GM18858 (cell line): Measurements from ENCODE around the gene INKA2.

Source experiments
- ATAC-seq: cut with Tn5 transposase; IDR thresholded peaks from one replicate; pipeline ENCODE4 v1.9.1; 2021; ENCODE audit not compliant: unreplicated experiment

INKA2 gene

DNA sequence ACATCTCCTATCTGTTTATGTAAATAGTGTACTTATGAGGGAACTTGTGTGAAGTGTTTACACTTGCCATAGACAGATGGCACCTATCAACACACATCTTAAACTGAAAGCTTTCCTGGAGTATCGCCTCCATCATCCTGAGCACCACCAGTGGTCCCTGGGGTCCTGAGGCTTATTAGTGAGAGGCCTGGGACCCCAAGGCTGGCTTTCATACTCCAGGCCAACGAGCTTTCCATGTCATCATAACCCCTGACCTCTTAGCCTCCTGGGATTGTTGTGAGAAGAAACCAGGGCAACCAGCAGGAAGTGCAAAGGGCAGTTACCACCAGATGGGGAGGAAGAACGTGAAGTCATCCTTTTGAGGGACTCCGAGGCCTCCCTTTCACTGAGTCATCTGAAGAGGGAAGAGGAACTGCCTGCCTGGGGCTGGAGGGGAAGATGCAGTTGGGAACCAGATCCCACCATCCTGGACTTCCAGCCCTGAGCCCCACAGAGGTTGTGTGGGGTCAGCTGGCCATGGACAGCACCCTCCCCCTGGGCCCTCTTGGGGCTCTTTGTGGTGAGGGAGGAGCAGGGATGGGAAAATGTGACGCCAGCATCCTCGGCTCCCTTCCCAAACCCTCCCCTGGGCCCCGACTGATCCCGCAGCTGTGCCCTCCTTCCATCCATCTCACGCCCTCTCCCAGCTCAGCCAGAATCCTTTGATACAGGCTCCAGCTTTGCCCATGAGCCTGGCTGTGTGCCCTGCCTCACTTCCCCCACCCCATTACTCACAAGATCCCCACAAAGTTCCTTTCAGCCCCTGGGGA lies 5.8 kb downstream of the INKA2 start:
- no peak for ATAC-seq

DNA sequence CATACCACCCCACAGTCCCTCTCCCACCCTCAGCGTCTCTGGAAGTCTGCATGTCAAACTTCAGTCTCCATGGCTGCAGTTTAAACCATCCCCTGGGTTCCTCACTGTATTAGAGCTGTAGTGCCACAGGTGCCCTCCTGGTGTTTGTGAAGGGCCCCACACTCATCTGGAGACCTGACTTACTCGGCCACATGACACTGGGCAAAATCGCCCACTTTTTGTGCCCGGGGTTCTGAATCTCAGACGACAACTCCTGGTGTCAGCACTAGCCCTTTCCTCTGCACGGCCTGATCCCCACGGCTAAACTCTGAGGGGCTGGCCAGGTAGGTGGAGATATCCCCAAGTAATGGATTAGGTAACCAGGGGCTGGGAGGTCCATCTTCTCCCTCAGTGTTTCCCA lies 6.5 kb downstream of the INKA2 start:
- no peak for ATAC-seq

- no peak for ATAC-seq
Measured at GRCh38 chr1:111731956-111732355, 7.2 kb downstream of the INKA2 start.

DNA sequence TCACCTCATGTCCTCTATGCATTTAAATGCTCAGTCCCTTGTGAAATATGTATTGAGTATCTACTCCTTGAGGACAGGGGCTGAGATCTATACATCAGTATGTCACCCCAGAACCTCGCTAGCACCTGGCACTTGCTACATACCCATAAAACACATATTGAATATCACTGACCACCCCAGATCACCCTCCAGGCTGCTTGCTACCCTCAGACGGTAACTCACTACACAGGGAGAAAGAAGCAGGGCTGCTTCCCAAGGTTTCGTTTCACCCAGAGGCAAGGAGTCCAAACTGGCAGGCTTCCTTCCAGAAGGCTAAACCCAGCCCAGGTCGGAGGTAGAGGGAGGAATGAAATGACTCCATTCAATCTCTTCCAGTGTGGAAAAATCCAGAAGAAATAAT lies 8.5 kb downstream of the INKA2 start:
- no peak for ATAC-seq

- no peak for ATAC-seq
Measured at GRCh38 chr1:111729946-111730681, 9.1 kb downstream of the INKA2 start.

- no peak for ATAC-seq
Measured at GRCh38 chr1:111729271-111729921, 9.8 kb downstream of the INKA2 start.

DNA sequence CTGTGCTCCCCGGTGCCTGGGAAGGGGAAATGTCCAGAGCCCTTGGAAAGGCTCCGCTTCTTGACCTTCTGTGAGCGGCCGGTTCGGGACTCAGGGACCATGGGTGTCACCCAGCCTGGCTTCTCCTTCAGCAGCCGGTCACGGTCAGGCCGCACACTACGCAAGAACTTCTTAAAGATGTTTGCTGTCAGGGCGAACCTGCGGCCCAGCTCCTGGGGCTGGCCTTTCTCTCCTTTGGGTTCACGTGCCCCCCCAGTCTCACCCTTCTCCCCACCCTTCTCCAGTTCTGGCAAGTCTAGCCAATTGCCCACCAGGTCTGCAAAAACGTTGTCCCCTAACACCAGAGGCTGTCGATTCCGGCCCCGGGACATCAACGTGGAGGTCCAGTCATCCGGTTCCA lies 12.1 kb downstream of the INKA2 start:
- ATAC-seq, result no peak

- ATAC-seq, result no peak
Measured at GRCh38 chr1:111725192-111725591, 14.0 kb downstream of the INKA2 start.

GRCh38 chr1:111723871-111724270 lies 15.3 kb downstream of the INKA2 start:
- no peak for ATAC-seq

DNA sequence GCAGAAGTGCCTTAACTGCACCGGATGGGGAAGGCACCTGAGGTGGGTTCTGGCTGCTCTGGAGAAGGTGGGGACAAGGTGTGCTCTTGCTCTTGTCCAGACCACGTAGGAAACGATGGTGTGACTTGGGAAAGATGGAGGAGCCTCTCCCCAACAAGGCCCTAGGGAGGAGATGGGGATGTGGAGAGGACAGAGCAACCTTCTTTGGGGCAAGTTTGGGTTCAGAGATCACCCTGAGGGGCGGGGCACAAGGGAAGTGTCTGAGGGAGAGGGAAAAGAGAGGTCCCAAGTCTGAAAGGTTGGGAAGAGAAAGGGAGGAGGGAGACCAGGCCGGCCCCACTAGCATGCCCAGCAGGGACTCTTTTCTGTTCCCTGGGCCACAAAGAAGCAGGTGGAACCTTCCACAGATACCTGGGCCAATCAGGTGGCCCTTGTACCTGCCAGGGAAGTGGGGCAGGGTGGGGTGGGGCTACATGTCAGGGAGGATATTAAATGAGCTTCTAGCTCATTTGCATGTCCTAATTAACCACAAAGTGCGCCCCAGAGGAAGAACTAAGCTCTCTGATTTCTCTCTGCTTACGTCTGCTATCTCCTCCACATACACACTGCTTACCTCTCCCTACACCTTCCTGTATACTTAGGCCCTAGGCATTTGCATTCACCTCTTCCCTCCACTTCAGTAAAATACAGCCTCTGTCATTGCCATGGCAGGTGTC lies 15.9 kb downstream of the INKA2 start:
- ATAC-seq, result no peak

GRCh38 chr1:111720977-111721786 lies 18.0 kb downstream of the INKA2 start:
- no peak for ATAC-seq

GRCh38 chr1:111720274-111720976 lies 18.8 kb downstream of the INKA2 start:
- ATAC-seq, result no peak

DNA sequence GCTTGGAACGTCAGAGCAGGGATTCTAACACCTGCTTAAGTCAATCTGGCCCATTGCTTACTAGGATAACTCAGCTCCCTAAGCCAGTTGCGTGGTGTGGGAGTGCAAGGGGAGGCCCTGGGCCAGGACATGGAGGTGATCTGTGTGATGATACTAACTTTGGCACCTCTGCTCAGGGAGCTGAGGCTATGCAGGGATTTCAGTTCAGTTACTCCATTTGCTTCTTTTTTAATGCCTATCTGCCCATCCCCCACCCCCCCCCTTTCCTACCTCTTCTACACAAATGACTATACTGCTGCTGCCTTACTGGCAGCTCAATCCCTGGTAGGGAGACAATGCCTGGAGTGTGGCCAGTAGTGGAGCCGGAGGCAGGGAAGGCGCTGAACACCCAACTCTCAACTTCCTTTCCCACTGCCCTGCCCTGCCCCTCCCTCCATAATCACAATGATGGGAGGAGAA lies 19.5 kb downstream of the INKA2 start:
- no peak for ATAC-seq

DNA sequence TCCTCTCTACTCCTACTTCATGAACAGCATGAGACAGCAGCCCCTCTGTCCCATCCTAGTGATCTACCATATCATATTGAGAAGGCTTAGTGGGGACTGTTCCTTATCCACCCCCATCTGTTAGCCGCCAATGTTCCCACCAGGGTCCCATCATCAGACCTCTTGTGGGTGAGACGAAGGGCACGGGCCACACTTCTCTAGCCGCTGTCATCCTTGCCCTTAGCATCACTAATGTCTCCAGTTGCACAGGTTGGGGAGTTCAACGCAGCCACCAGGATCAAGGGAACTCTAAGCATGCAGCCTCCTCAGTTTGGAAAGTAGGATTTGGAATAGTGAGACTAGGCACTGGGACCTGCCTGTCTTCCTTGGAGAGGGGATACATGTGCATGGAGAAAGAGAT lies 20.1 kb downstream of the INKA2 start:
- ATAC-seq, result no peak

DNA sequence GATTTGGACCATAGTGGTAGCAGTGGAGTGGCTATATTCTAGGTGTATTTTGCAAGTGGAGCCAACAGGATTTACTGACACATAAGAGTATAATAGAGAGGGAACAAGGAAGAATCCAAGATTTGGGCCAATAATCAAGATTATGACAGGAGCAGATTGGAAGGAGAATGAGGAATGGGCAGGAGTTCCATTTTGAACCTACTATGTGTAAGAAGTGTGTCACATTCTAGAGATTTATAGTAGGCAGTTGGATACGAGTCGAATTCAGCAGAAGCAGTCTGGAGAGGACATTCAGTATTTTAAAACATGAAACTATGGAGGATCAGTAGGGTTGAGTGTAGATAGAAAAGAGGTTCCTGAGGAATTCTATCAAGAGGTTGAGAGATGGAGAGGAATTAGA lies 21.7 kb downstream of the INKA2 start:
- no peak for ATAC-seq

DNA sequence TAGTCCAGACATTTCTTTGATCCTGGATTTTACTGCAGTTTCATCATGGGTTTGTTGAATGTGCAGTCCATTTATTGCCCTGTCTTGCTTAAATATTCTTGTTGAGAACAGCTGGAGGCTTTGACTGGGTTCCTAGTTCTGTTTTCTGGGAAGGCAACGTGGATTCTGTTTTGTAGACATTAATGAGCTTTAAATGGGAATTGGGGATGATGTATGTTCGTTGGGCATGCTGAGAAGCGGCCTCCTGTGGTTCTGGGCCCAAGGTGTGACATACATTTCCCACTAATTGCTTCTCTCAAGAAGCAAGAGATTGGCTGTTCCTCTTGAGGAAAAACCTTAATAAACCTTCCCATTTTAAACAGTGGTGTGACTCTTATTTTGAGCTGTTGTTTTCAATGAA lies 22.9 kb downstream of the INKA2 start:
- no peak for ATAC-seq

DNA sequence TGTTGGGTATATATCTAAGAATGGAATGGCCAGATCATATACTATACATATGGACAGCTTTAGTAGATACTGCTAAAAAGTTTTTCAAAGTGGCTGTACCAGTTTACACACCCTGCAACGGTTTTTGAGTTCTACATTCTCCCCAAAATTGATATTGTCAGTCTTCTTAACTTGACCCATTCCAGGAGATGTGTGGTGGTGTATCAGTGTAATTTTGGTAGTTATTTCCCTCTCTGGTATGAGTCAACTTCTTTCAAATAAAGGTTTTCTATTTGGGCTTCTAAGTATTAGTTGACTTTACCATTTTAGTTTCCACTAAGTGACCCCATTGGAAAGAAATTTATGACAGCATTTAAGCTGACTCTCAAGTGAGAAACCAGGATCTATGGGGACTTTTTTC lies 29.2 kb downstream of the INKA2 start:
- no peak for ATAC-seq

DNA sequence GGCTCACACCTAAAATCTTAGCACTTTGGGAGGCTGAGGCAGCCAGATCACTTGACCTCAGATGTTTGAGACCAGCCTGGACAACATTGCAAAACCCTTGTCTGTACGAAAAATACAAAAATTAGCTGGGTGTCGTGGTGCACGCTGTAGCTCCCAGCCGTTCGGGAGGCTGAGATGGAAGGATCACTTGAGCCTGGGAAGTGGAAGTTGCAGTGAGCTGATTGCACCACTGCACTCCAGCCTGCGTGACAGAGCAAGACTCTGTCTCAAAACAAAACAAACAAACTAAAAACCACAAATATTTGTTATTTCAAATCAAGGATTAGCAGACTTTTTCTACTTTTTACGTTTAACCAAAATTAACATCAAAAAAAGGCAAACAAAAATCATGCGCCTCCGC lies 31.3 kb downstream of the INKA2 start:
- ATAC-seq, result no peak

- no peak for ATAC-seq
Measured at GRCh38 chr1:111706921-111707320, 32.3 kb downstream of the INKA2 start.

- ATAC-seq, result no peak
Measured at GRCh38 chr1:111705841-111706240, 33.4 kb downstream of the INKA2 start.
